Measurements from ENCODE around the gene CD2.

DNA sequence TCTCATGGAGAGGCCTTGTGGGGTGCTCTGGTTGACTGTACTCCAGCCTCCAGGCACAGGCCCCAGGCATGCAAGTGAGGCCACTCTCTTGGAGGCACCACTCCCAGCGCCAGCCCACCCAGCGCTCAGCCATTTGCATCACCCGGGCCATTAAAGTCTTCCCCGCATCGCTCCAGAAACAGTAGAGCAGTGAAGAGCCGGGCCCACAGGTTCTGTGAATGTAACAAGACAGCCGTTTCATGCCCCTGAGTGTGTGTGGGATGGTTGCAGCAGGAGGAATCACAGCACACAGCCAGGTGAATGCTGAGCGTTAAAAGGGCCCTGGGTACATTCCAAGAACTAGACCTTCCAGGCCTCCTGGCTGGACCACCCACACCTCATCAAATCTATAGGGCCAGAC is 19.0 kb upstream of the CD2 start:
- TF ChIP-seq, protein P1, sequence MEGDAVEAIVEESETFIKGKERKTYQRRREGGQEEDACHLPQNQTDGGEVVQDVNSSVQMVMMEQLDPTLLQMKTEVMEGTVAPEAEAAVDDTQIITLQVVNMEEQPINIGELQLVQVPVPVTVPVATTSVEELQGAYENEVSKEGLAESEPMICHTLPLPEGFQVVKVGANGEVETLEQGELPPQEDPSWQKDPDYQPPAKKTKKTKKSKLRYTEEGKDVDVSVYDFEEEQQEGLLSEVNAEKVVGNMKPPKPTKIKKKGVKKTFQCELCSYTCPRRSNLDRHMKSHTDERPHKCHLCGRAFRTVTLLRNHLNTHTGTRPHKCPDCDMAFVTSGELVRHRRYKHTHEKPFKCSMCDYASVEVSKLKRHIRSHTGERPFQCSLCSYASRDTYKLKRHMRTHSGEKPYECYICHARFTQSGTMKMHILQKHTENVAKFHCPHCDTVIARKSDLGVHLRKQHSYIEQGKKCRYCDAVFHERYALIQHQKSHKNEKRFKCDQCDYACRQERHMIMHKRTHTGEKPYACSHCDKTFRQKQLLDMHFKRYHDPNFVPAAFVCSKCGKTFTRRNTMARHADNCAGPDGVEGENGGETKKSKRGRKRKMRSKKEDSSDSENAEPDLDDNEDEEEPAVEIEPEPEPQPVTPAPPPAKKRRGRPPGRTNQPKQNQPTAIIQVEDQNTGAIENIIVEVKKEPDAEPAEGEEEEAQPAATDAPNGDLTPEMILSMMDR (IDR thresholded peaks at IDR 0.05), result no peak
- no peak for TF ChIP-seq ZFX (IDR thresholded peaks at IDR 0.05; ENCODE audit: borderline replicate concordance)
